GM18867 (cell line): ENCODE results near the gene CAMK1D.

Source experiments
- ATAC-seq: cut with Tn5 transposase; IDR thresholded peaks from one replicate; pipeline ENCODE4 v1.9.1; 2021; ENCODE audit warnings: mild to moderate bottlenecking, moderate library complexity; ENCODE audit not compliant: unreplicated experiment

CAMK1D gene

GRCh38 chr10:12615296-12616220, 266.2 kb downstream of the CAMK1D start:
- ATAC-seq = no peak

- no peak for ATAC-seq
These were observed 268.1 kb downstream of the CAMK1D start for GRCh38 chr10:12617191-12618175.

- no peak for ATAC-seq
These were observed 272.7 kb downstream of the CAMK1D start for GRCh38 chr10:12622016-12622415.

- no peak for ATAC-seq
These were observed 273.3 kb downstream of the CAMK1D start for GRCh38 chr10:12622691-12623090.

GRCh38 chr10:12625393-12626023, 276.2 kb downstream of the CAMK1D start:
- ATAC-seq = no peak

- no peak for ATAC-seq
These were observed 278.8 kb downstream of the CAMK1D start for GRCh38 chr10:12628153-12628552.

- ATAC-seq = no peak
These were observed 279.8 kb downstream of the CAMK1D start for GRCh38 chr10:12628964-12629766.

- ATAC-seq = no peak
These were observed 280.4 kb downstream of the CAMK1D start for GRCh38 chr10:12629767-12630165.

GRCh38 chr10:12631216-12631615, 281.9 kb downstream of the CAMK1D start:
- no peak for ATAC-seq

- ATAC-seq = no peak
These were observed 282.6 kb downstream of the CAMK1D start for GRCh38 chr10:12631787-12632562.

GRCh38 chr10:12633776-12634620, 284.7 kb downstream of the CAMK1D start:
- peak; percentile 52 for ATAC-seq

- ATAC-seq = peak; percentile 56
These were observed 285.2 kb downstream of the CAMK1D start for GRCh38 chr10:12634621-12634931.

- ATAC-seq = peak; percentile 21
These were observed 285.8 kb downstream of the CAMK1D start for GRCh38 chr10:12635127-12635541.

- no peak for ATAC-seq
These were observed 287.2 kb downstream of the CAMK1D start for GRCh38 chr10:12636571-12636970.

- no peak for ATAC-seq
These were observed 288.3 kb downstream of the CAMK1D start for GRCh38 chr10:12637649-12638048.

- no peak for ATAC-seq
These were observed 288.8 kb downstream of the CAMK1D start for GRCh38 chr10:12638103-12638502.

- no peak for ATAC-seq
These were observed 289.4 kb downstream of the CAMK1D start for GRCh38 chr10:12638781-12639180.
